Pulmonary artery endothelial cell (primary cell): ENCODE measurements around the gene METTL23. TPM values are rescaled to one million over a fixed set of nuclear protein-coding genes. Genes with fewer than 3 reads are reported as not detected.

Source experiments
- DNase-seq: peaks from one replicate; pipeline ENCODE4 v3.0.0-alpha.2; 2011; ENCODE audit warnings: low read depth, low spot score
- total RNA-seq: library from RNA; depleted of rRNA; stranded (reverse); fragments of >200 nt; gene quantifications from 2 replicates; pipeline ENCODE4 v1.2.3, GENCODE V29; 2014

Gene METTL23
- total RNA-seq, 1 donor from 2014 or later, result 18.6 TPM

- no peak for DNase-seq
Observed at GRCh38 chr17:76755285-76755684, 28.6 kb downstream of the METTL23 start.

GRCh38 chr17:76757256-76757655 lies 30.6 kb downstream of the METTL23 start:
- DNase-seq, result no peak

- no peak for DNase-seq
Observed at GRCh38 chr17:76758570-76758969, 31.9 kb downstream of the METTL23 start.

GRCh38 chr17:76772842-76773525 lies 46.3 kb downstream of the METTL23 start:
- DNase-seq, result peak; percentile 57

GRCh38 chr17:76775021-76775600 lies 48.5 kb downstream of the METTL23 start:
- no peak for DNase-seq

- no peak for DNase-seq
Observed at GRCh38 chr17:76781056-76781982, 54.7 kb downstream of the METTL23 start.

- no peak for DNase-seq
Observed at GRCh38 chr17:76783146-76783545, 56.5 kb downstream of the METTL23 start.

Other genes starting within 250 kb of the METTL23 start
- 14.0 and 20.6 TPM in 2 replicates for gene RHBDF2, start 225.4 kb upstream of the METTL23 start, total RNA-seq
- 0.40 and 1.4 TPM in 2 replicates for gene CYGB, start 189.1 kb upstream of the METTL23 start, total RNA-seq
- 0.20 and 0.35 TPM in 2 replicates for gene PRCD, start 186.8 kb upstream of the METTL23 start, total RNA-seq
- gene ST6GALNAC2, start 141.0 kb upstream of the METTL23 start, total RNA-seq, result 0.66 and 1.7 TPM in 2 replicates
- gene ST6GALNAC1, start 83.1 kb upstream of the METTL23 start, total RNA-seq, result 0.33 TPM in 1 of 2 replicates, not detected in the other
- 88.0 and 88.2 TPM in 2 replicates for gene MXRA7, start 15.9 kb upstream of the METTL23 start, total RNA-seq
- 22.6 and 33.0 TPM in 2 replicates for gene JMJD6, start 233 bp upstream of the METTL23 start, total RNA-seq
- gene SRSF2, start 10.5 kb downstream of the METTL23 start, total RNA-seq, result 371 and 418 TPM in 2 replicates
- 26.6 and 28.6 TPM in 2 replicates for gene MFSD11, start 11.3 kb downstream of the METTL23 start, total RNA-seq
- 0.53 and 1.4 TPM in 2 replicates for gene MGAT5B, start 141.6 kb downstream of the METTL23 start, total RNA-seq